GM21825 (cell line): ENCODE results near the gene PODXL2.
"Not testable (repeated sequence)": the region's sequence is repeated elsewhere in the genome, so short reads cannot be mapped to it uniquely, and the experiment has no call there.

Source experiments
- ATAC-seq: cut with Tn5 transposase; IDR thresholded peaks from one replicate; pipeline ENCODE4 v1.9.1; 2021; ENCODE audit warnings: mild to moderate bottlenecking, moderate library complexity; ENCODE audit not compliant: unreplicated experiment

The PODXL2 gene

GRCh38 chr3:127654993-127655392, 26.0 kb downstream of the PODXL2 start:
- ATAC-seq = not testable (repeated sequence)

GRCh38 chr3:127655641-127656040, 26.7 kb downstream of the PODXL2 start:
- no peak for ATAC-seq

- ATAC-seq = no peak
Observed at GRCh38 chr3:127656906-127657305, 27.9 kb downstream of the PODXL2 start.

GRCh38 chr3:127658234-127658633, 29.2 kb downstream of the PODXL2 start:
- ATAC-seq = no peak

- no peak for ATAC-seq
Observed at GRCh38 chr3:127660621-127661251, 31.8 kb downstream of the PODXL2 start.

- ATAC-seq = no peak
Observed at GRCh38 chr3:127661600-127661999, 32.6 kb downstream of the PODXL2 start.

- ATAC-seq = no peak
Observed at GRCh38 chr3:127662001-127662469, 33.0 kb downstream of the PODXL2 start.

GRCh38 chr3:127663151-127663550, 34.2 kb downstream of the PODXL2 start:
- no peak for ATAC-seq

GRCh38 chr3:127665165-127665564, 36.2 kb downstream of the PODXL2 start:
- no peak for ATAC-seq

GRCh38 chr3:127665586-127665985, 36.6 kb downstream of the PODXL2 start:
- ATAC-seq = no peak

- no peak for ATAC-seq
Observed at GRCh38 chr3:127666676-127667075, 37.7 kb downstream of the PODXL2 start.

- ATAC-seq = no peak
Observed at GRCh38 chr3:127667119-127667681, 38.2 kb downstream of the PODXL2 start.

GRCh38 chr3:127668906-127669305, 39.9 kb downstream of the PODXL2 start:
- ATAC-seq = no peak

- ATAC-seq = no peak
Observed at GRCh38 chr3:127669541-127670228, 40.7 kb downstream of the PODXL2 start.

- no peak for ATAC-seq
Observed at GRCh38 chr3:127670229-127670559, 41.2 kb downstream of the PODXL2 start.

GRCh38 chr3:127670761-127671522, 42.0 kb downstream of the PODXL2 start:
- no peak for ATAC-seq

GRCh38 chr3:127671523-127672428, 42.8 kb downstream of the PODXL2 start:
- ATAC-seq = peak; percentile 14

- ATAC-seq = peak; percentile 64
Observed at GRCh38 chr3:127672429-127673190, 43.6 kb downstream of the PODXL2 start, which contains the start of gene ABTB1. TSS of gene ABTB1 (plus strand) at chr3:127672952. CDS start at chr3:127673026, 74 bp downstream.

GRCh38 chr3:127673191-127674100, 44.5 kb downstream of the PODXL2 start:
- peak; percentile 13 for ATAC-seq
